Subcutaneous abdominal adipose tissue (tissue), 5 donors: ENCODE results near the gene PPP2R3B.
"Not testable (repeated sequence)": the region's sequence is repeated elsewhere in the genome, so short reads cannot be mapped to it uniquely, and the experiment has no call there.

Source experiments
- H3K27ac ChIP-seq: one replicate; pipeline ENCODE4 v1.7.0; 2013; ENCODE audit warnings: low read depth, mild to moderate bottlenecking, inconsistent platforms, low read length, moderate library complexity
- H3K27me3 ChIP-seq, 5 donors: one replicate each; pipeline ENCODE4 v1.7.0; 2013; ENCODE audit warnings: low read length in 5 of 5, inconsistent platforms in 1 of 5; ENCODE audit not compliant: control insufficient read depth in 5 of 5, insufficient read depth in 4 of 5
- H3K36me3 ChIP-seq, 5 donors: one replicate each; pipeline ENCODE4 v1.7.0; 2013; ENCODE audit warnings: low read length in 5 of 5; ENCODE audit not compliant: control insufficient read depth in 5 of 5, insufficient read depth in 5 of 5
- H3K4me1 ChIP-seq, 5 donors: one replicate each; pipeline ENCODE4 v1.7.0; 2013; ENCODE audit warnings: low read length in 5 of 5, mild to moderate bottlenecking in 3 of 5, moderate library complexity in 1 of 5; ENCODE audit not compliant: control insufficient read depth in 5 of 5, insufficient read depth in 5 of 5
- H3K4me3 ChIP-seq, 5 donors: one replicate each; pipeline ENCODE4 v1.7.0; 2013; ENCODE audit warnings: low read length in 5 of 5, low read depth in 1 of 5
- H3K9ac ChIP-seq, 5 donors: one replicate each; pipeline ENCODE4 v1.7.0; 2013; ENCODE audit warnings: low read length in 5 of 5, mild to moderate bottlenecking in 4 of 5, moderate library complexity in 3 of 5
- H3K9me3 ChIP-seq, 5 donors: one replicate each; pipeline ENCODE4 v1.7.0; 2013; ENCODE audit warnings: low read length in 5 of 5; ENCODE audit not compliant: control insufficient read depth in 5 of 5
- donor health status: healthy.
- donor health status: healthy.
- donor health status: healthy.
- donor health status: healthy.
- donor health status: healthy.

Gene PPP2R3B, protein sequence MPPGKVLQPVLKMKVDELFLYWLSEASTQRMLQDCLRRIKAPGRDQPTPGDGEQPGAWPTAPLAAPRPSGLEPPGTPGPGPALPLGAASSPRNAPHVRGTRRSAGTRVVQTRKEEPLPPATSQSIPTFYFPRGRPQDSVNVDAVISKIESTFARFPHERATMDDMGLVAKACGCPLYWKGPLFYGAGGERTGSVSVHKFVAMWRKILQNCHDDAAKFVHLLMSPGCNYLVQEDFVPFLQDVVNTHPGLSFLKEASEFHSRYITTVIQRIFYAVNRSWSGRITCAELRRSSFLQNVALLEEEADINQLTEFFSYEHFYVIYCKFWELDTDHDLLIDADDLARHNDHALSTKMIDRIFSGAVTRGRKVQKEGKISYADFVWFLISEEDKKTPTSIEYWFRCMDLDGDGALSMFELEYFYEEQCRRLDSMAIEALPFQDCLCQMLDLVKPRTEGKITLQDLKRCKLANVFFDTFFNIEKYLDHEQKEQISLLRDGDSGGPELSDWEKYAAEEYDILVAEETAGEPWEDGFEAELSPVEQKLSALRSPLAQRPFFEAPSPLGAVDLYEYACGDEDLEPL

DNA sequence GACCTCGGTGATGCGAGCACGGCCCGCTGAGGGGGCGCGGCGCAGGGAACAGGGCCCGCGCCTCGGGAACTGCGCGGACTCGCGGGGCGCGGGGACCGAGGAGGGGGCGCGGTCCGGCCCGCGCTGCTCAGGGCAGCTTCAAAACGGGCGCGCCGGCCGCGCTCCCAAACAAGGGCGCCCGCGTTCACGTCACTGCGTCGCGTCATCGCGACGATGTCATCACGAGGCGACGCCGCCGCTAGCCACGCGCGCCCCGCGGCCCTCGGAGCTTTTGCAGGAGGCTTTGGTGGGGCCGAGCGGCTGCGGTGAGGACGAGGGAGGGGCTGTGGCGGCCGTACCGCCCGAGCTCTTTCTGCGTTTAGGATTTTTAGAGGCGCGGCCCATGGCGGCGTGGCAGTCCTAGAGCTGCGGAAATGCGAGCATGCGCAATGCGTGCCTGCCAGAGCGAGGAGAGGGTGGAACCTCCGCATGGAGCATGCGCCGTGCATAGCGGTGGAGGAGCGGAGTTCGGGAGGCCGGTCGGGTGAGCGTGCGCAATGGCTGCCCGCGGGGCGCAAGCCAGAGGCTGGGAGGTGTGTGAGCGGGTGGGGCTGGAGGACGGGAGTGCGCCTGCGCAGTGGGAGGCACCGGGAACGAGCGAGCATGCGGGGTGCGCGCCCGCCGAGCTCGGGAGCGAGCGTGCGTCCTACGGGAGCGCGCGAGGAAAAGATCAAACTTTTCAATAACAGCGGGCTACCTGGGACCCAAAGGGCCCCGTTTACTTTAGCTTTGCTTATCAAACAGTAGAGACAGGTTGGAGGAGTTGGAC lies at the start of gene PPP2R3B:
Gene PPP2R3B, minus strand, starts transcription at position 140 of the 808 bp plus-strand sequence. CDS start 216 bp downstream, outside the sequence.
- peaks cover 0 to 14% (median 13%) of the 10 kb centered on the region in 5 donors for H3K4me1 ChIP-seq
- H3K4me3 ChIP-seq: peak within 1 kb of the TSS; percentile 80 to 87 (median 86)
- no peaks in the 10 kb centered on the region for H3K36me3 ChIP-seq
- no peaks in the 10 kb centered on the region for H3K9me3 ChIP-seq
- H3K27ac ChIP-seq: peak within 1 kb of the TSS; percentile 96
- H3K9ac ChIP-seq: peak within 1 kb of the TSS; percentile 50 to 98 (median 92)
- H3K27me3 ChIP-seq: peaks cover 0 to 2% (median 0%) of the 10 kb centered on the region in 5 donors

DNA sequence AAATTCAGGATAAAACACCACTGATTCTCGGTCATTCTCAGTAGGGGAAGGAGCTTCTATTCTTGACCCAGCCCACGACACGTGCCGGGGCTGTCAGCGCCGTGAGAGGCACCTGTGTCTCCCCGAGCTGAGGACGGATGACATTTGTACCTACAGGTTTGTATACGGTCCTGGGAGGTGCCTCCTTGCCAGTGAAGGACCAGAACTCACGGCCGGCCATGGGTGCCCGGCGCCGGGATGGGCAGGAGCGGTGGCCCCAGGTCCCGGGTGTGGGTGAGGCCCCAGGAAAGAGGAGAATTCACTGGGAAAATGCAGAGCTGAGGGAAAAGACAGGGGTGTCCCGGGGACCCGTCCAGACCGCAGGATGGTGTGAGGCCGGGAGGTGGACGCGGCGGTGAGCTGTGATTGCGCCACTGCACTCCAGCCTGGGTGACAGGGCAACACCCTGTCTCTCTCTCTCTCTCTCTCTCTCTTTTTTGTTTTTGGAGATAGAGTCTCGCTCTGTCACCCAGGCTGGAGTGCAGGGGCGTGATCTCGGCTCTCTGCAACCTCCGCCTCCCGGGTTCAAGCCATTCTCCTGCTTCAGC lies 48.9 kb upstream of the PPP2R3B start:
- H3K4me3 ChIP-seq: no peak overlapping the region
- H3K4me1 ChIP-seq: no peaks in the 10 kb centered on the region
- H3K9me3 ChIP-seq: no peaks in the 10 kb centered on the region
- H3K9ac ChIP-seq: no peak overlapping the region
- no peak overlapping the region for H3K27ac ChIP-seq
- peaks cover 6 to 21% (median 15%) of the 10 kb centered on the region in 5 donors for H3K27me3 ChIP-seq
- no peaks in the 10 kb centered on the region for H3K36me3 ChIP-seq

DNA sequence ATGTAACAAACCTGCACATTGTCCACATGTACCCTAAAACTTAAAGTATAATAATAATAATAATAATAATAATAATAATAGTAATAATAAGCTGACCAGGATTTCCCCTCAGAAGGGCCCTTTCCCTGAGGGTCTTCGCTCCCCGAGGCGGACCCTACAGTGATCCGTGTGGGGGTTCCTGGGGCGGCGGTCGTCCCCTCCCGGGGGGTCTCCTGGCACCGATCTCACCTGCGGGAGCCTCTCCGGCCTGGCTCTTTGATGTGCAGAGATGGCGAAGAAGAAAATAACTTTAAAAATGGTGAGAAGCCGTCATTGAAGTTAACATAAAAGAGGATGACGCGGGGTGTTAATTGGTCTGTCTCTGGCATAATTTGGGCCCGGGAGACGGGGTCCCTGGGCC lies 48.2 kb upstream of the PPP2R3B start:
- Histone ChIP-seq H3K27ac (no peak overlapping the region), H3K9me3 (no peaks in the 10 kb centered on the region), H3K4me3 (no peak overlapping the region), H3K27me3 (peaks cover 6 to 24% (median 15%) of the 10 kb centered on the region in 5 donors), H3K36me3 (no peaks in the 10 kb centered on the region), H3K9ac (no peak overlapping the region), H3K4me1 (no peaks in the 10 kb centered on the region)

DNA sequence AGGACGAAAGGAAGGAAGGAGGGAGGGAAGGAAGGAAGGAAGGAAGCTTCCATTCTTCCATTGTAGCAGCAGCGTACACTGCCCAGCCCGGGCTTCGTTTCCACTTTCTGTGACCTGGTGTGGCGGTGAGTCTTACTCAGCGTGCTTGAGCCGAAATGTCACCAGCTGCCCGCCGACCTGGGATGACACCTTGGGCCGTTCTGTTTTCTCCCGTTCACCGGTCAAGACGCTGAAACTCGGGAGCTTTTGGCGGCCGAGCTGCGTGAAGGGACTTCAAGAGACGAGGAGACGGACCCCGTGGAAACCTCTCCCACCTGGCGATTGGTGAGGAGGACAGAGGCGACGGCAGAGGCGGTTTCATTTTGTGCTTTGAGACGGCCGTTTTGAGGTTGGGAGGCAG lies 47.1 kb upstream of the PPP2R3B start:
- H3K27me3 ChIP-seq: peaks cover 7 to 23% (median 19%) of the 10 kb centered on the region in 5 donors
- H3K4me1 ChIP-seq: no peaks in the 10 kb centered on the region
- H3K9me3 ChIP-seq: no peaks in the 10 kb centered on the region
- H3K4me3 ChIP-seq: no peak overlapping the region
- H3K36me3 ChIP-seq: no peaks in the 10 kb centered on the region
- H3K27ac ChIP-seq: no peak overlapping the region
- H3K9ac ChIP-seq: no peak overlapping the region

DNA sequence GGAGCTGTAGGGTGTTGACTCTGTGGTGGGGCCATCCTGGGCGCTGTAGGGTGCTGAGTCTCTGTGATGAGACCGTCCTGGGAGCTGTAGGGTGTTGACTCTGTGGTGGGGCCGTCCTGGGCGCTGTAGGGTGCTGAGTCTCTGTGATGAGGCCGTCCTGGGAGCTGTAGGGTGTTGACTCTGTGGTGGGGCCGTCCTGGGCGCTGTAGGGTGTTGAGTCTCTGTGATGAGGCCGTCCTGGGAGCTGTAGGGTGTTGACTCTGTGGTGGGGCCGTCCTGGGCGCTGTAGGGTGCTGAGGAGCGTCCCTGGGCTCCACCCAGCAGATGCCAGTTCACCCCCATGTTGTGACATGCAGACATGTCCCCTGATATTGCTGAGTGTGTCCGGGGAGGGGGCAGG lies 46.0 kb upstream of the PPP2R3B start:
- peaks cover 11 to 22% (median 19%) of the 10 kb centered on the region in 5 donors for H3K27me3 ChIP-seq
- not testable (repeated sequence) for H3K4me1 ChIP-seq, H3K36me3 ChIP-seq, H3K9ac ChIP-seq, H3K4me3 ChIP-seq, H3K9me3 ChIP-seq, H3K27ac ChIP-seq

DNA sequence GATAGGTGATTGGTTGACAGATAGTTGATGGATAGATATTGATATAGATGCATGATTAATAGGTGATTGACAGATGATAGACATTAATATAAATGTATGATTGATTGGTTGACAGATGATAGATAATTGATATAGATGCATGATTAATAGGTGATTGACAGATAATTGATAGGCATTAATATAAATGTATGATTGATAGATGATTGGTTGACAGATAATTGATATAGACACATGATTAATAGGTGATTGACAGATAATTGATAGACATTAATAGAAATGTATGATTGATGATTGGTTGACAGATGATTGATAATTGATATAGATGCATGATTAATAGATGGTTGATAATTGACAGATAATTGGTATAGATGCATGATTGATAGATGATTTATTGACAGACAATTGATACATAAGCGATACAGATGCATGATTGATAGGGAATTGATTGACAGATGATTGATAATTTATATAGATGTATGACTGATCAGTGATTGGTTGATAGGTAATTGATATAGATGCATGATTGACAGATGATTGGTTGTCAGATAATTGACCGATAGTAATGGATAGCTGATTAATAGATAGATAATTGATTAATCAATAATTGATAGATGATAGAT lies 44.9 kb upstream of the PPP2R3B start:
- Histone ChIP-seq H3K9ac (no peak overlapping the region), H3K4me1 (peaks cover 0 to 6% (median 5%) of the 10 kb centered on the region in 5 donors), H3K27me3 (peaks cover 10 to 27% (median 23%) of the 10 kb centered on the region in 5 donors), H3K36me3 (no peaks in the 10 kb centered on the region), H3K4me3 (no peak overlapping the region), H3K27ac (no peak overlapping the region), H3K9me3 (no peaks in the 10 kb centered on the region)

DNA sequence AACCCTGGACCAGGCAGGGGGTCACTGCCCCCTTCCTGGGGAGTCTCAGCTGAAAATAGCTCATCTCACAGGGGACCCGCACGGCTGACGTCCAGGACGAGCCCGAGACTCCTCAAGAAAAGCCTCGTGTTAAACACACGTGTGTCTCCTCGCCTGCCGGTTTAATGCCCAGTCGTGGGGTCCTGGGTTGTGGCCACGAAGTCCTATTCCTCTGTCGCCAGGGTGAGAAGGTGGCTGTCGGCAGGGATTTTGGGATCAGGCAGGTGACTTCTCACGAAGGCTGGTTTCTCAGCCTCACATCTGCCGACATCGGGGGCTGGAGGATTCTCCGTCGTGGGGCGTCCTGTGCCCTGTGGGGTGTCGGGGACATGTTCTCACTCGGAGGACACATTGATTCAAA lies 44.3 kb upstream of the PPP2R3B start:
- Histone ChIP-seq H3K9ac (no peak overlapping the region), H3K4me1 (peaks cover 0 to 6% (median 5%) of the 10 kb centered on the region in 5 donors), H3K36me3 (no peaks in the 10 kb centered on the region), H3K27me3 (peaks cover 10 to 28% (median 24%) of the 10 kb centered on the region in 5 donors), H3K9me3 (no peaks in the 10 kb centered on the region), H3K27ac (no peak overlapping the region), H3K4me3 (no peak overlapping the region)

DNA sequence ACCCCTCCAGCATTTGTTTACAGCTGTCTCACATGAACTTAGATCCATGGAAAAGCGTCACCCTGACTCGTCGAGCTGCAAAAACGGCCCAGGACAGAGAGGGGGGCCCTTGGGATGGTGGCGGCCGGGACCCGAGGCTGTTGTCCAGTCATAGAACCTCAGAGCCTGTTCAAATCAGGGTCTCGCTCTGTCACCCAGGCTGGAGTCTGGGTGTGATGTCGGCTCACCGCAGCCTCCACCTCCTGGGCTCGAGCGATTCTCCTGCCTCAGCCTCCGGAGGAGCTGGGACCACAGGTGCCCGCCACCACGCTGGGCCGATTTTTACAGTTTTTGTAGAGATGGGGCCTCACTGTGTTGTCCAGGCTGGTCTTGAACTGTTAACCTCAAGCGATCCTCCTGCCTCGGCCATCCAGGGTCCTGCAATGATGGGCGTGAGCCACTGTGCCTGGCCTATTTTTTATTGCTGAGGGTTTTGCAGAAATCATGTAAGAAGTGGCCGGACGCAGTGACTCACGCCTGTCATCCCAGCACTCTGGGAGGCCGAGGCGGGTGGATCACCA lies 42.6 kb upstream of the PPP2R3B start:
- no peak overlapping the region for H3K9ac ChIP-seq
- H3K27me3 ChIP-seq: peaks cover 14 to 28% (median 22%) of the 10 kb centered on the region in 5 donors
- H3K4me3 ChIP-seq: no peak overlapping the region

More for the DNA sequence above, 42.6 kb upstream of the PPP2R3B start:
- no peak overlapping the region for H3K27ac ChIP-seq
- H3K4me1 ChIP-seq: peaks cover 0 to 6% (median 5%) of the 10 kb centered on the region in 5 donors
- H3K36me3 ChIP-seq: no peaks in the 10 kb centered on the region
- H3K9me3 ChIP-seq: no peaks in the 10 kb centered on the region
